ENCODE measurements around the gene SMIM1. TPM values are rescaled to one million over a fixed set of nuclear protein-coding genes. Genes with fewer than 3 reads are reported as not detected.

SMIM1 gene
- polyA plus RNA-seq, 1 donor: 3.1 TPM

DNA sequence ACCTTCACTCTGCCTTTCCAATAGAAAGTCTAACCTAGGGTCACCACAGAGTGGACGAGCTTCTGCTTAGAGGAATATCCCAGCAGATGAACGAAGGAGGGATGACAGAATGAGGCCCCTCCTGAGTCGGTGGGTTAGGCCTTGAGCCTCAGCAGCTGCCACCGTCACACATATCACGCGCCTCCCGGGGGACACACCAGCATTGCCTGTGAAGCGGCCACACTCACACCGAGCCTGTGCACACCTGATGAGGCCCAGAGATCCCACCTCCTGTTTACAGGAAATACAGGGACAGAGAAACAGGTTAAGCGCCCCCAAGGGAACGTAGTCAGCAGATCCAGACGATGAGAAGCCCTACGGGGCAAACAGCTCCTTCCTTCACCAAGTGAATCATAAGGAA lies 48.9 kb downstream of the SMIM1 start:
- no peak for DNase-seq (ENCODE audit: low read depth)

DNA sequence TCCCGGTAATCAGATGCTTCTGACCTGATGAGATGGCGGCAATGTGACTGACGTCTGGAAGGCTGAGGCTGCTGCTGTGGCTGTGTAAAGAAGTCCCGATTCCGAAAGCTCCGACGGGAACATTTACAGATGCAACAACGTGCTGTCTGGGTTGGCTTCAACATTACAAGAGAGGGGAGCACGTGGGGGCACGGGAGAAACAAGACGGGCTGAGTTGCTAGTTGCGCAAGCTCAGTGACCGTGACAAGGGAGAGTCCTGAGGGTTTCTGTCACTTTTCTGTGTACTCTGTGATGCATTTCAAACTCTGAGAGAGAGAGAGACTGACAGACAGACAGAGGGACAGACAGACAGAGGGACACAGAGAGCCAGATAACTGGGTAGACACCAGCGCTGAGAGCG lies 49.4 kb downstream of the SMIM1 start:
- no peak for DNase-seq (ENCODE audit: low read depth)

DNA sequence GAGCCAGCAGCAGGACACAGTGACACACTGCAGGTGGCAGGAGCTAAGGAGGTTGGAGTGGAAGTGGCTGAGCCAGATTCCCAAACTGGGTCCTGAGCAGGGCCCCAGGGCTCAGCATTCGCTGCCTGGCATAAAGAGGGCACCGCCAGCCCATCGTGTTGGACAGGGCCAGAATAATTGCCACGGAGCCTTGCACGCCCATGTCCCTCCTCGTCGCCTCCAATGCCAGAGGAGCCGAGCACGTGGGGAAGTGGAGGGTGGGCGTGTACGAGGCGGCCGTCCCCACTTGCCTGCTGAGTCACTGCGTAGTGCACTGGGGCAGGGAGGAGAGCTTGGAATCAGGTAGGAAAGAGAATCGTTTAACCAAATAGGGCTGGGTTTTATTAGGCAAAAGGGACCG lies 49.9 kb downstream of the SMIM1 start:
- DNase-seq (ENCODE audit: low read depth): no peak

- no peak for DNase-seq (ENCODE audit: low read depth)
Measured at GRCh38 chr1:3824650-3825049, 52.1 kb downstream of the SMIM1 start.

DNA sequence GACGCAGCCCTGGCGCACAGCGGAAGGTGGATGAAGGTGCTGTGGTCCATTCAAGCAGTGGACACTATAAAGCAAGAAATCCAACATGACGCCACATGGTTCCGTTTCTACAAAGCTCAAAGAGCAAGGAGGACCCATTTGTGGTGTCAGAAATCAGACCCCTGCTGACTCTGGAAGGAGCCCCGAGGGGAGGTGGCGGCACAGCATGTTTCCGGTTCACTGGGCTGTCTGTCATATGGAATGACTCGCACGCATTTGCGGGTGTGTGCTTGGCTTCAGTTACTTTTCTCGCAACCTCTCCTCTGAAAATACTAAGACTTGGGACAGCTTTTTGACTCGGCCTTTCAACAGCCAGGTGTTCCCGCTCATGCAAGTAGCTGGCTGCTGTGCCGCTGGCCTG lies 52.8 kb downstream of the SMIM1 start:
- DNase-seq (ENCODE audit: low read depth): no peak

Other genes with a start within 250 kb of the SMIM1 start
- gene MEGF6, start 161.2 kb upstream of the SMIM1 start, polyA plus RNA-seq (ENCODE audit: insufficient read length): 10.2 TPM
- gene TPRG1L, start 147.7 kb upstream of the SMIM1 start, polyA plus RNA-seq (ENCODE audit: insufficient read length): 28.5 TPM
- 10.4 TPM for gene WRAP73, start 122.6 kb upstream of the SMIM1 start, polyA plus RNA-seq (ENCODE audit: insufficient read length)
- 1.0 TPM for gene TP73, start 120.2 kb upstream of the SMIM1 start, polyA plus RNA-seq (ENCODE audit: insufficient read length)
- gene CCDC27, start 20.3 kb upstream of the SMIM1 start, polyA plus RNA-seq (ENCODE audit: insufficient read length): 0.19 TPM
- gene LRRC47, start 23.7 kb downstream of the SMIM1 start, polyA plus RNA-seq (ENCODE audit: insufficient read length): 49.1 TPM
- gene CEP104, start 84.5 kb downstream of the SMIM1 start, polyA plus RNA-seq (ENCODE audit: insufficient read length): 19.7 TPM
- gene DFFB, start 84.7 kb downstream of the SMIM1 start, polyA plus RNA-seq (ENCODE audit: insufficient read length): 4.6 TPM
- 14.7 TPM for gene C1orf174, start 127.5 kb downstream of the SMIM1 start, polyA plus RNA-seq (ENCODE audit: insufficient read length)